Fibroblast of mammary gland (primary cell): ENCODE results near the gene GCLC.
A peak's percentile ranks its signal among the peaks of the same experiment; 100 is the strongest.

Source experiments
- DNase-seq: peaks from one replicate; pipeline ENCODE4 v3.0.0-alpha.2; 2010; ENCODE audit warnings: low read depth
- H3K4me3 ChIP-seq: 2 replicates; pipeline ENCODE4 v1.5.1; 2011; ENCODE audit warnings: low read depth, mild to moderate bottlenecking, low read length, moderate library complexity; ENCODE audit not compliant: control insufficient read depth
- TF ChIP-seq, protein P1 (sequence below): conservative IDR thresholded peaks from 2 replicates; pipeline ENCODE4 v1.5.1; 2011; ENCODE audit warnings: low read depth, low read length, inconsistent platforms; ENCODE audit not compliant: control insufficient read depth, insufficient read depth

GCLC gene

DNA sequence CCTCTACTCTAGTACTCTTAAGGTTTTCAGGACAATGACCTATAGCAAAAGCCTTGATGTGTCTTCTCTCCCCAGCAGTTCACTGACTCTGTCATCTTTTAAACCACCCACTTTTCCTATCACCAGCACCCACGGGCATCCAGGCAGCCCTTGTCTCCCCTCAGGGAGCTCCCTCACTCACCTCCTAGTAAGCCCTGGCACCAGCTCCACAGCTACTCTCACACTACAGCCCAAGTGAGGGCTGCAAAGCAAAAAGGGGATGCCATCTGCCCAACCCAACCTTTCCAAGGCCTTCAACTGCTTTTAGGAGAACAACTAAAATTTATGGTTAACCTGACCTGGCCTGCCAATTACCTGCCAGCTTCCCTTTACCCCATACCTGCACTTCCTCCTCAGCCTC is 26.0 kb downstream of the GCLC start:
- TF ChIP-seq, protein P1, sequence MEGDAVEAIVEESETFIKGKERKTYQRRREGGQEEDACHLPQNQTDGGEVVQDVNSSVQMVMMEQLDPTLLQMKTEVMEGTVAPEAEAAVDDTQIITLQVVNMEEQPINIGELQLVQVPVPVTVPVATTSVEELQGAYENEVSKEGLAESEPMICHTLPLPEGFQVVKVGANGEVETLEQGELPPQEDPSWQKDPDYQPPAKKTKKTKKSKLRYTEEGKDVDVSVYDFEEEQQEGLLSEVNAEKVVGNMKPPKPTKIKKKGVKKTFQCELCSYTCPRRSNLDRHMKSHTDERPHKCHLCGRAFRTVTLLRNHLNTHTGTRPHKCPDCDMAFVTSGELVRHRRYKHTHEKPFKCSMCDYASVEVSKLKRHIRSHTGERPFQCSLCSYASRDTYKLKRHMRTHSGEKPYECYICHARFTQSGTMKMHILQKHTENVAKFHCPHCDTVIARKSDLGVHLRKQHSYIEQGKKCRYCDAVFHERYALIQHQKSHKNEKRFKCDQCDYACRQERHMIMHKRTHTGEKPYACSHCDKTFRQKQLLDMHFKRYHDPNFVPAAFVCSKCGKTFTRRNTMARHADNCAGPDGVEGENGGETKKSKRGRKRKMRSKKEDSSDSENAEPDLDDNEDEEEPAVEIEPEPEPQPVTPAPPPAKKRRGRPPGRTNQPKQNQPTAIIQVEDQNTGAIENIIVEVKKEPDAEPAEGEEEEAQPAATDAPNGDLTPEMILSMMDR = no peak
- DNase-seq = no peak
- no peak overlapping the region for H3K4me3 ChIP-seq

DNA sequence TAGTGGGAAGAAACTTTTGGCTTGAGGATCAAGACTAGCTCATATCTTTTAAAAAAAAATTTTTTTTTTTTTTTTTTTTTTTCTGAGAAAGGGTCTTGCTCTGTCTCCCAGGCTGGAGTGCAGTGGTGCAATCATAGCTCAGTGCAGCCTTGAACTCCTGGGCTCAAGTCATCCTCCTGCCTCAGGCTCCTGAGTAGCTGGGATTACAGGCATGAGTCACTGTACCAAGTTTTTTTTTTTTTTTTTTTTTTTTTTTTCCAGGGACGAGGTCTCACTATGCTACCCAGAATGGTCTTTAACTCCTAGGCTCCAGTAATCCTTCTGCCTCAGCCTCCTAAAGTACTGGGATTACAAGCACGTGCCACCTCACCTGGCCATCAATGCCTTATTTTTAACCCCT is 27.9 kb downstream of the GCLC start:
- peak; percentile 39 for DNase-seq
- H3K4me3 ChIP-seq = no peak overlapping the region
- TF ChIP-seq, protein P1 = no peak

DNA sequence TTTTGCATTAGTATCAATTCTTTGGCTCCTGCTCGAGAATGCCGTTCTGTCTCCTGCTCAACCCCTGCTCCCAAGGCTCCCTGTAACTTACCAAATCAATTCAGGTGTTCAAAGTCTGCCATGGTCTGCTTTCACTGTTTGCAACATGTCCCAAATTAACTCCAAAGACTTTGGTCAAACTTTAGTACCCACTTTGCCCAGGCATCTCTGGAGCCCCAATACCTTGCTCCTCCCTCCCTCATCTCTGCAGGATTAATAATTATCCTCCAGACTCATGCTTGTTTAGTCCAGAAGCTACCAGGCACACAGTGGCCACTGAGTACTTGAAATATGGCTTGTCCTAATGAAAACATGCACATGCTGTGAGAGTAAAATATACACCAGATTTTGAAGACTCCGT is 30.2 kb downstream of the GCLC start:
- DNase-seq = no peak
- H3K4me3 ChIP-seq = no peak overlapping the region
- TF ChIP-seq, protein P1 = no peak

DNA sequence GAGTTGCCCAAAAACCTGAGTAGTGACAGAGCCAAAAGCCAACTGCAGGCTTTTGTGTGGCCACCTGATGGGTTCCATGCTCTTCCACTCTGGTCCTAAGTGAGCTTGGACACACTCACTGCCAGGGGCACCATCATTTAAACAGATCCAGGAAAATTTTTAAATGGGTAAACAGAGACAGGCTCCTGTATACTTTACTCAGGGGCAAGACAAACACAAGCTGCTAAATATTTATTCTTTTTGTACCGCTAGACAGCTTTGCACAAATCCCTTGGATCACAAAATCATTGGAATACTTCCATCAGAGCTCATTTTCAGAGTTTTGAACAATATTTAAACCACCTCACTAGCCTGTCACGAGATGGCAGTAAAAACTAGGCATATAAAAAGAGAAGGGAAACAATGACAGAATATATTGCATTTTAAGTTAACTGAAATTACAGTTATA is 31.4 kb downstream of the GCLC start:
- DNase-seq = no peak
- H3K4me3 ChIP-seq = no peak overlapping the region
- TF ChIP-seq, protein P1 = no peak

DNA sequence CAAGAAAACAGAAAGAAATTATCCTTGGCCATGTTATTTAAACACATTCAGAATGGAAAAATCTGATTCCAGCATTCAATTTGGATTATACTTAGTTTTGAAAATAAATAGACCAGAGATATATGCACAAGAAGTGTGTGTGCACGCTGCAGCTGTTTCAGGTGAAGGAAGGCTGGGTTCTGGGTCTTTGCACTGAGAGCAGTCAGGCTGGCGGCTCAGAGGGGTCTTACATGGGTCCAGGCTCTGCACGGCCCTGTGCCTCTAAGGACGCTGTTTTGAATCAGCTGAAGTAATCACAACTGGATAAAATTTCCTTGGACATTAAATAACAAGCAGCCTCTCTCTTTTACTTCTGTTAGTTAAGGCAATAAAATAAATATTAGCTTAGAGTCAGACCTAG is 31.8 kb downstream of the GCLC start:
- H3K4me3 ChIP-seq = no peak overlapping the region
- TF ChIP-seq, protein P1 = no peak
- no peak for DNase-seq

DNA sequence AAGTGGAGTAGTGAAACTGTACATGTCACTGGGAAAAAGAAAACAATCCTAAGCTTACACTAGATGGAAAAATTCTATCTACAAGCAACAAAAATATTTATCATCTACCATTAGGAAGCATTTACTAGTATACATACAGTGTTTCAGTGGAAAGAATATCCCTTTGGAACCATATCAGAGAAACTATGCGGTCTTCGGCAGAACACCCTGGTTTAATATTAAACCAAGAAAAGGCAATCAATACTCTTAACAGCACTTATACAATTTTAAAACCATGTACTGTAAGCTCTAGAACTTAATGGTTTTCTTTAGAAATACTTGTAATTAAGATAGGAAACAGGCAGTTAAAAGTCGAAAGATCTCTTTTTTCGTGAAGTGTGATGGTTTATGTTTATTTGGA is 32.3 kb downstream of the GCLC start:
- no peak for DNase-seq
- no peak overlapping the region for H3K4me3 ChIP-seq
- TF ChIP-seq, protein P1 = no peak

DNA sequence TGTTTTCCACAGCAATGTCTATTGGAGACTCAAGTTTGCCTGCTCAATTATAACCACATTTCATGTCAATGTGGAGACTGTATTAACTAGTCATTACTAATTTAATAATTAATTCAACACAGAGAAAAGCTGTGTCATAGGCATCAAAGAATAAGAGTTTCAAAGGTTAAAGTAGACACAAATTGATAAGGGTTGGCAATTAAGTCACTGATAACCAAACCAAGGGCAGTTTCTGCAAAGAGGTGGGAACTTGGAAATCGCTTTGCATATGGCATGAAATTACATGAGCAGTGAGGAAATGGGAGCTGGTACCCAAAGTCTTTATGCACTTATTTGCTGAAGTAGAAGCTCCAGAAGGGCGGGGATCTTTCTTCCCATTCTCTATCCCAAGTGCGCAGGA is 34.2 kb downstream of the GCLC start:
- no peak for DNase-seq
- no peak overlapping the region for H3K4me3 ChIP-seq
- TF ChIP-seq, protein P1 = no peak
